ENCODE data around the gene USF1.
"Not testable (repeated sequence)": the region's sequence is repeated elsewhere in the genome, so short reads cannot be mapped to it uniquely, and the experiment has no call there.

The USF1 gene

GRCh38 chr1:161047436-161048420, 2.0 kb upstream of the USF1 start:
- no peak for DNase-seq (ENCODE audit: low read depth)

DNA sequence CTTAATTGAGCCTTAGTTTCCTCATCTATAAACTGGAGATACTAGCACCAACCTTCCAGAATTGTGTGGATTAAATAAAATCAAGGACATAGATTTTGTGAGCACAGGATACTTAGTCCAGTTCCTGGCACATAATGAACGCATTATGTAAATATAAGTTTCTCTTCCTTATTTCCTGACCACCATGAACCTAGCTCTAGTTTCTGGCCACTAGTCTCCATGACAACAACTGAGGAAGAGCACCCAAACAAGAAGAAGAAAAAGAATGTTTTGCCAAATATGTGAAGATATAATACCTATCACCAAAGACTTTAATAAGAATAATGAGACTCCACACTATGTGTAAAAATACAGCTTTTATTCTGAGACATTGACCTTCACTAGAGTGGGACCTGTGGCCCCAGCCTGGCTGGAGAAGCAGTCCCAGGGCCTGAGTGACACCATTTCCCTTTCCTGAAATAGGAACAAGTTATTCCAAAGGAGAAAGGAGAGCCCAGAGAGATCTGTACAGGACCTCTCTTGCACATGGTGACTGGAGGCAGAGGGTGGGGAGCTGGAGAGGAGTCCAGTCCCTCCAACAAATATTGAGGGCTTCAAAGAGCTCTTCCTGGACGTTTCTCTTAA, 940 bp upstream of the USF1 start:
- DNase-seq (ENCODE audit: low read depth), result no peak

DNA sequence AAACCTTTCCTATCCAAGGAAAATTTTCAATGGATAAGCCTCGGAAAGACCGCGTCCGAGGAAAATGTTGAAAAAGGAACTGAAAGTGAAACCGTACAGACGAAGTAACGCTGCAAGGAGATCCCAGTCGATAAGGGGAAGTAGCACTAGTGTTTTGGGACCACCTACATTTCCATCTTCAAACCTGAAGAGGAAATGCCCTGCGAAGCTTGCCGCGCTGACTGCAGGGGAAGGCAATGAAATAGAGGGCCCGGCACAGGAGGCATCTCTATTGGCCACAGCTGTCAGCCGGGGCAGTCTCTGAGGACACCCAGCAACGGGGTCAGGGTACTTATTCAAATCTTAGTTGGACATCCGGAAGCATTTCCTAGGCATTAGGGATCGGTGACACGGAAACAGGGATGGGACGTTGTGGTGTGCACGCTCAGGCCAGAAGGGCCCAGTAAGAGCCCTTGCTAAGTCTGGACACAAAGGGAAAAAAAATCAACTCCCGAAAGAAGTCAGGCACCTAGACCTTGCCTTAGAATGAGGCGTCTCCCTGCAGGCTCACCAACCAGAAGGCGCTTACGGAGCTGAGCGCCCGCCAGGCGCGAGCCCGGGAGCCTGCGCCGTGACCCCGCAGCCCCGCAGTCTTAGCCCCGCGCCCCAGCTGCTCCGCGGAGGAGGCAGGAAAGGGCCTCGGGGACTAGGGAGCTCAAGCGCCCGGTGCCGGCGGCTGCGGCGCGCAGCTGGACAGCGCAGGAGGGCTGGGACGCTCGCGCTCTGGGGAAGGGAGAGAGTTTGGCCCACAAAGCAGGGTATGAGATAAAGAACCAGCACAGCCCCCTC, 655 bp downstream of the USF1 start:
- DNase-seq (ENCODE audit: low read depth), result peak; percentile 29

DNA sequence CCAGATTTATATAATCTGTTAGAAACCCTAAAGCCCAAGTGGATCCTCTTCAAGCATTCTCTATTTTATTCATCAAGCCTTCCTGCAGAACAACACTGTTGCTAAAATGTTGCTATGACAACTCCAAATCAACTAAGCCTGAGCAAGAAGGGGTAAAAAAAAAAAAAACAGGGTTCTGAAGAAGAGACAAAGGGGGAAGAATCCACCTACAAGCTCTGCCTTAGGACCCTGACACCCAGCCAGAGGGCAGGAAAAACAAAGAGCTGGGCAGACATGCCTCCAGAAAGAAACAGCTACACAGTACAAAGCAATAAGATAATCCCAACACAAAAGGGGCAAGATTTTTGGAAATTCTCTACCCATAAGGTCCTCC, 1.3 kb downstream of the USF1 start:
- no peak for DNase-seq (ENCODE audit: low read depth)

DNA sequence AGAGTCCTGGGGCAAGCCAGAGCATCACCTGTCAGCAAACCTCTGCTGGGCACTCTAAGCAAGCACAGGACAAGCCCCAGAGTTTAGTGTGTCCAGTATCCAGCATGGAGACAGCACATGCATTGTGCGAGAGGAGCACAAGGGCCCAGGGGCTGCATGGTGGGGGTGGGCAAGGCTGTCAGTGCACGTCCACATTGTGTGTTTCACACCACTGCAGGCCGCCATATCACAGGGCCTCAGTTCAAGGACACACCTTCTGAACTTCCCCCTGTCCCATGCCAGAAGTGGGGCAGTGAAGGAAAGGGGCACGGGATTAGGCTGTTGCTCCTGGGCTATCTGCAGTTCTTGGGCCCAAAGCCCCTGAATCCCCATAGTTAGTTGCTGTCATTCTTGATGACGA, 6.2 kb downstream of the USF1 start:
- no peak for DNase-seq (ENCODE audit: low read depth)

DNA sequence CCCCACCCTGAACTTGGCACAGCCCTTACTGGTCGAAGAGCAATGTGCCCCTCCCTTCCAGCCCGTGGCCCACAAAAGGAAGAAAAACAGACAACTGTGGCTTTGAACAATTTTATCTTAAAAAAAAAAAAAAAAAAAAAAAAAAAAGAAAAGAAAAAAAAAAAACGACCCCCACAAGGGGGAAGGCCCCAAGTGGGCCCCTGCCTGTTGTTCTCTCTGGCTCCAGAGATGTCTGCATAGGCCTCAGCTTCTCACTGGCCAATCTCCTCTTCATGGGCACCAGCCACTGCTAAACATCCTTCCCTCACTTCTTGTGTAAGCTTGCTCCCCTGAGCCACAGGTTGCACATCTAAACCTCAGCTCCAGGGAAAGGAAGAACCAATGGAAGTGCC, 6.6 kb downstream of the USF1 start:
- no peak for DNase-seq (ENCODE audit: low read depth)

DNA sequence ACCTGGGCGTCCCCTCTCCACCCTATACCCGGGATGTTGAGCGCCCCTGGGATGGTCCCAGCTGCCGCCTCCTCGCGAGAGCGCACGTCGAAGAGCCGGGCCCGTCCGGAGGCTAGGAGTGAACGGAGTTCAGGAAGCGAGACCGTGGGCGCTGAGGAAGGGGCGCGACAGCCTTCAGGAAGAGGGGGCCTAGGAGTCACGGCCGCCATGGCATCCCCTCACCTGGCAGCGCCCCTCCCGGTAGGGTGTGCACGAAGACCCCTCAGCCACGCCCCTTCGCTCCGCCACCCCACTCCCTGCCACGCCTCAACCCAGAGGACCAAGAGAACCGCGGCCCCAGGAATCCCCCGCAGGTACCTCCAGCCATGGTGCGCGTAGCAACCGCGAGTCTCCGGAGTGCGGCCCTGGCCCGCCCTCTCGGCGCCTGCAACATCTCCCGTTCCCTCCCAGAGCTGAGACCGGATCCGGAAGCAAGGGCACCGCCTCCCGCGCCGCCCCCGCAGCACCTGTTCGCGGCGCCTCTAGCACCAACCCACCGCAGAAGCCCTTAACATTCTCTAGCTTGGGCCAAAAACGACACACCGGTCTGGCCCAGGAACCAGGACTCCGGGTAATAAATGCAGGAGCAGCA, 7.1 kb downstream of the USF1 start, which contains the start of gene TSTD1:
Gene TSTD1, minus strand, starts transcription at position 442 of the 631 bp plus-strand sequence. Its CDS starts 75 bp downstream, at position 367.
- DNase-seq (ENCODE audit: low read depth), result peak; percentile 79

DNA sequence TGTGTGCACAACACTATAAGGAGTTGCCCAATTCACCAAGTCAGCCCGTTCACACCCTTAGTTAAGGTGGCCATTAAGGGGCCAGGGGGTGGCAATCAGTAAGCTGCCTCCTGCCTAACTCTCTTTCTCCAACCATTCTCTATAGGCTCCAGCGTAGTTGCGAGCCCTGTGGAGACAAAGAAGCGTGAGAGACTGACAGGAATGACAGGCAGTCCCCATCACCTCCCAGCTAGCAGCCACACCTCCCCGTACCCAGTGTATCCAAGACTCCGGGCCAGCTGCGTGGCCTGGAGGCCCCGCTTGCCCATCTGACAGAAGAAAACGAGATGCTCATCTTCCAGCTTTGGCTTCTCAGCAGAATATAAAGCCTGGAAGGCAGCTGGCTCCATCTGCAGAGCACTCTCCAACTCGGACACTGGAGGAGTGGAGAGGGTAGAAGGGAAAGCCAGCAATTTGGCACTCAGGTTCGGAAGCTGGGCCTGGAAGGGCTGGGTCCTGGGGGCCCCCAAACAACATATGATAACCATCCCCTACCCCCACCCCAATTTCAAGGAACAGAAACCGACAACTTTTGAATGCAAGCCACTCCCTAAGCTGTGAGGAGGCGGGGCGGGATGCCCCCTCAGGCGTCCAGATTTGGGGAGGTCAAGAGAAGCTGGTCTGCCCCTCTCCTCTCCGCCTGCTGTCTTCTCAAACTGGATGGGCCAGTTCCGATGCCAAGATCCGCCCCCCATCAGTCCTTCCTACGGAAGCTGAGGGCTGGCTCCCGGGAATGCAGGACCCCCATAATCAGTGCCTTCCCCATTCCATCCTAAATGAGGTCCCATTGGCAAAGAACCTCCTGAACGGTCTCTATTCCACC, 7.9 kb downstream of the USF1 start:
- no peak for DNase-seq (ENCODE audit: low read depth)

DNA sequence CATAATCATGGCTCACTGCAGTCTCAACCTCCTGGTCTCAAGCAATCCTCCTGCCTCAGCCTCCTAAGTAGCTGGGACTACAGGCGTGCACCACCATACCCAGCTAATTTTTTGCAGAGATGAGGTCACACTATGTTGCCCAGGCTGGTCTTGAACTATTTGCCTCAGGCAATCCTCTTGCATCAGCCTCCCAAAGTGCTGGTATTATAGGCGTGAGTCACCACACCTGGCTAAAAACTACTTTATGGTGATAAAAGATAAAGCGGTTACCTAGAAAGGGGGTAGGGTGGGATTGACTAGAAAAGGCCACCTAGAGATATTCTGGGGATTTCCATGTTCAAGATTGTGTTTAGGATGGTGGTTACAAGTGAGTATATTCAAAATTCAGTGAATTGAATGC, 12.0 kb downstream of the USF1 start:
- DNase-seq (ENCODE audit: low read depth), result no peak

DNA sequence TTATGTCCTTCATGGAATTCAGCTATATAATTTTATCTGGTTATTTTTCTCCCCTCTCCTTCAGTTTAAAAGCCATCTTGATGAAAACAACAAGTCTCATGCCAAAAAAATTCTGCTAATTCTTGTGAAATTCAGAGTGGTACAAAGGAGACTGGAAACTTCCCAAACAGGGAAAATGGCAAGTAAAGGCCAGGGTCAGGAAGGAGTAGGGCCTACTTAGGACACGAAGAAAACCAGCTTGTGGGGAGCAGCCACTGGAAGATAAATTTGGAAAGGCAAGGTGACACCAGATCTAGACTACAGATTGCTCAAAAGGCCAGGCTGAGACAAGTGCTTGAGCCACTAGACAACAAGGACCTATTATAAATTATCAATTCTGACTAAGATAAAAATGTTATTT, 13.4 kb downstream of the USF1 start:
- no peak for DNase-seq (ENCODE audit: low read depth)

GRCh38 chr1:161031874-161032273, 13.9 kb downstream of the USF1 start:
- DNase-seq (ENCODE audit: low read depth), result no peak

DNA sequence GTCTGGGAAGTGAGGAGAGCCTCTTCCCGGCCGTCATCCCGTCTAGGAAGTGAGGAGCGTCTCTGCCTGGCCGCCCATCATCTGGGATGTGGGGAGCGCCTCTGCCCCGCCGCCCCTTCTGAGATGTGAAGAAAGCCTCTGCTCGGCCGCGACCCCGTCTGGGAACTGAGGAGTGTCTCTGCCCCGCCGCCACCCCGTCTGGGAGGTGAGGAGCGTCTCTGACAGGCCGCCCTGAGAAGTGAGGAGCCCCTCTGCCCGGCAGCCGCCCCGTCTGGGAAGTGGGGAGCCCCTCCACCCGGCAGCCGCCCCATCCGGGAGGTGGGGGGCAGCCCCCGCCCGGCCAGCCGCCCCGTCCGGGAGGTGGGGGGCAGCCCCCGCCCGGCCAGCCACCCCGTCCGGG, 16.3 kb downstream of the USF1 start:
- not testable (repeated sequence) for DNase-seq (ENCODE audit: low read depth)

DNA sequence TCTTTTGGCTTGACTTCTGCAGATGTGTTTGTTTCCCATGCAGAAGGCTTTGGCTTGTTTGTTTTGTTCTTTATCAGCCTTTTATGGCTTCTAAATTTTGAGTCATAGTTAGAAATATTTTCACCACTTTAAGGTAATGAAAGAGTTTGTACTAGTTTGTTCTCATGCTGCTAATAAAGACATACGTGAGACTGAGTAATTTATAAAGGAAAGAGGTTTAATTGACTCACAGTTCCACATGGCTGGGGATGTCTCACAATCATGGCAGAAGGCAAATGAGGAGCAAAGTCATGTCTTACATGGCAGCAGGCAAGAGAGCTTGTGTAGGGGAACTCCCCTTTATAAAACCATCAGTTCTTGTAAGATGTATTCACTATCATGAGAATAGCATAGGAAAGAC, 18.8 kb downstream of the USF1 start:
- DNase-seq (ENCODE audit: low read depth), result not testable (repeated sequence)

GRCh38 chr1:161022432-161022831, 23.3 kb downstream of the USF1 start:
- DNase-seq (ENCODE audit: low read depth), result not testable (repeated sequence)

GRCh38 chr1:161021970-161022353, 23.8 kb downstream of the USF1 start:
- DNase-seq (ENCODE audit: low read depth), result no peak

DNA sequence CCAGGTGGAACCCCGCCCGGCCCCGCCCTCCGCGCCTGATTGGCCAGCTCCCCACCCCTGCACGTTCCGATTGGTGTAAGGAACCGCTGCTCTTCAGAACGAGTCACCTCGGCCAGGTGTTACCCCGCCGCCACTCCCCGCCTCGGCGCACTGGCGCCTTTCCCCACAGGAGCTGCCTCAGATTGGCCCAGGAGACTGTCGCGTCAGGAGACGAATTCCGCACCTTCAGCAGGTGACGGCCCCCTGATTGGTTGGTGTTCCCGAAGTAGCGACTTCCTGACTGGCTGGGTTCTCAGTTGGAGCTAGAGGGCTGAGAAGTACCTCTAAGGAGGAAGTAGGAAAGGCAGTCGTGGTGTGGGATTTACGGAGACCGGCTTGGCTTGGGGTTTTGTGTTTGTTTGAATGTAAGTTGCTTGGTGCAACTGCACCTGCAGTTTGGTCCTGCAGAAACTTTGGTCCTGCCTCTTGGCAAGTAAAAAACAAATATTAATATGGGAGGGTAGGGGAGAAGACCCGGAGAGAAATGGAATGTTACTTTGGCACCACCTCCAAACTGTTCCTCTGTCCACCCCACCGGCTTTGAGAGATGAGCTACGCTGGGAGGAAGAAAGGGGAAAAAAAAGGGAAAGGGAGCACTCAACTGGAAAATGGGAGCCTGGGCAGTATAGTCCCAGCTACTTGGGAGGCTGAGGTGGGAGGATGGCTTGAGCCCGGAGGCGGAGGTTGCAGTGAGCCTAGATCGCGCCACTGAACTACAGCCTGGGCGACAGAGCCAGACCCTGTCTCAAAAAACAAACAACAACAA, 24.4 kb downstream of the USF1 start:
- peak; percentile 80 for DNase-seq (ENCODE audit: low read depth)

- DNase-seq (ENCODE audit: low read depth), result no peak
Observed at GRCh38 chr1:161020509-161021164, 25.1 kb downstream of the USF1 start, which contains the start of gene F11R. Gene F11R (minus strand): TSS chr1:161021152. CDS start chr1:161021073, 79 bp downstream.

- no peak for DNase-seq (ENCODE audit: low read depth)
Observed at GRCh38 chr1:161019751-161020495, 25.9 kb downstream of the USF1 start.

Measured in stimulated activated CD8-positive, alpha-beta memory T cell treated with anti-CD3 and anti-CD28 coated beads, Interleukin-12 subunit alpha, Interleukin-12 subunit beta, amount 100 ng/mL, for 4 hours (primary cell).